ENCODE data around the gene PERM1.
"Not testable (repeated sequence)": the region's sequence is repeated elsewhere in the genome, so short reads cannot be mapped to it uniquely, and the experiment has no call there.

PERM1 gene

DNA sequence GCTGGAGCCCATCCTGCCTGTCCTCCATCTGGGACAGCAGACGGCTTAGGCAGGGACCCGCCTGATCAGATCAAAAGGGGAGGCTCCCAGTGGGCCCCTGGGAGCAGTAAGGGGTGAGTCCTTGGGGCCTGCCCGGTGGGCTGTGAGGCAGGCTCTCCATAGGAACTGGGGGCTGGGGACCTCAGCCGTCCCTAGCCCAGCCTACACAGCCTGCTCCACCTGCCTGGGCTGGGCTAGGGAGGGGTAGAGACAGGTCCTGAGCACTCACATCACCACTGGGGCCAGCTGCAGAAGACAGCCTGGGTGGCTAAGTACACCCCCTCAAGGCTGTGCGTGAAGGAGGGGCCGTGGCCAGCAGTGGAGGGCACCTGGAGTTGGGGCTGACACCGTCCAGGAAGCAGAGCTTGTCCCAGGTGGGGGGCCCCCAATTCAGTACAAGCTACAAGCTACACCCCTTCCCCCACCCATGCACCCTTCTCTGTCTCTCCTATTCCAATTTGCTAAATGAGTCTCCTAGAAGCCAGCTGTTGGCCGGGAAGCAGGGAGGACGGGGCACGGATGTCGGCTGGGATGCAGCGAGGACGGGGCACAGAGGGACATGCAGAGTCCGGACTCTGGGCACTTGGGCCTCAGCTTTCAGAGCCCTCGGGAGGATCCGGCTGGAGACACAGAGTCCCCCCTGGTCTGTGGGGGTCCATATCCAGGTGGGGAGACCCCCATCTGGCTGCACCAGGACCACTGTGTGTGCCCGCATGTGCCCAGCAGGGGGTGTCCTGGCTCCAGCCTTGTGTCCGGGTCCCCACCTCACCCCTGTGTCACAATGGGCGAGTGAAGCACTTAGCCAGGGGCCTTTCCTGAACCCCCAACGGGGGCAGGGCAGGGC lies 33.1 kb upstream of the PERM1 start:
- no peak for DNase-seq (ENCODE audit: low read depth, low spot score)

DNA sequence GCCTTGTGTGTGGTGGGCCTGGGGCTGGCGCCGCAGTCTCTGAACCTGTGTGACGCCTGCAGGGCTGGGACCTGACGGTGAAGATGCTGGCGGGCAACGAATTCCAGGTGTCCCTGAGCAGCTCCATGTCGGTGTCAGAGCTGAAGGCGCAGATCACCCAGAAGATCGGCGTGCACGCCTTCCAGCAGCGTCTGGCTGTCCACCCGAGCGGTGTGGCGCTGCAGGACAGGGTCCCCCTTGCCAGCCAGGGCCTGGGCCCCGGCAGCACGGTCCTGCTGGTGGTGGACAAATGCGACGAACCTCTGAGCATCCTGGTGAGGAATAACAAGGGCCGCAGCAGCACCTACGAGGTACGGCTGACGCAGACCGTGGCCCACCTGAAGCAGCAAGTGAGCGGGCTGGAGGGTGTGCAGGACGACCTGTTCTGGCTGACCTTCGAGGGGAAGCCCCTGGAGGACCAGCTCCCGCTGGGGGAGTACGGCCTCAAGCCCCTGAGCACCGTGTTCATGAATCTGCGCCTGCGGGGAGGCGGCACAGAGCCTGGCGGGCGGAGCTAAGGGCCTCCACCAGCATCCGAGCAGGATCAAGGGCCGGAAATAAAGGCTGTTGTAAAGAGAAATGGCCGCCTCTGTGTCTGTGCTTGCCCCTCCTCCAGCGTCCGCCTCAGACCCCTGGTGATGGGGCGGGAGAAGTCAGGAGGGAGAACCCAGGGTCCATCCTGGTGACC lies 32.2 kb upstream of the PERM1 start:
- no peak for DNase-seq (ENCODE audit: low read depth, low spot score)

DNA sequence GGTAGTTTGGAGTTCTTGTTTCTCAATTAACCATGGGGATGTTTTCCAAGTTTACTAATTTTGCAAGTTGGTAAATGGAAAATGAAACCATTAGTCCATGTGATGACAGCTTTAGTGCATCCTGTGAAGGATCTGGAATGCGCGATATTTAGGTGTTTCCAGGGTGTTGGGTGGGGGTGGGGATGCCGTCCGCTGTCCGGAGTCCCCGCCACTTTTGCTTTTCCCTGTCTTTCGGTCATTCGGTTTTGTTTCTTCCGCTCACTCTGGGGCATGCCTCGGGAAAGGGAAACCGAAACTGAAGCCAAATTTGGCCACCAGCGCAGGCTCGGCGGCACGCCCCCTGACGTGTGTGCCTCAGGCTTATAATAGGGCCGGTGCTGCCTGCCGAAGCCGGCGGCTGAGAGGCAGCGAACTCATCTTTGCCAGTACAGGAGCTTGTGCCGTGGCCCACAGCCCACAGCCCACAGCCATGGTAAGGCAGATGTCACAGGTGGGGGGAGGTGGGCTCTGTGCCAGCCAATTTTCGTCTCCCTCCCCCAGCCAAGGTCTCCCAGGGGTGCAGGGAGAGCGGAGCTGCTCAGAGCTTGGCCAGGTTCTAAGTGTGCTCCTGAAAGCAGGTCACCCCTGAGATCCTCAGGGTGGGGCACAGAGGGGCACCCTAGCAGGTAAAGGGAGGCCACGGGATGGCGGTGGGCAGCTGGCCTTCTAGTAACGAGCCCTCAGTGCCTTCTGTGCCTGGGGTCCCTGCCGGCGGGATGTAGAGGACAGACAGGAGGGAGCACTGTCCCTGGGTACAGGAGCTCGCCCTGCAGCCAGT lies 31.4 kb upstream of the PERM1 start, which contains the start of gene ISG15:
Gene ISG15, plus strand, starts transcription at position 393 of the 817 bp plus-strand sequence. Its CDS starts 77 bp downstream, at position 470.
- DNase-seq (ENCODE audit: low read depth, low spot score), result no peak

DNA sequence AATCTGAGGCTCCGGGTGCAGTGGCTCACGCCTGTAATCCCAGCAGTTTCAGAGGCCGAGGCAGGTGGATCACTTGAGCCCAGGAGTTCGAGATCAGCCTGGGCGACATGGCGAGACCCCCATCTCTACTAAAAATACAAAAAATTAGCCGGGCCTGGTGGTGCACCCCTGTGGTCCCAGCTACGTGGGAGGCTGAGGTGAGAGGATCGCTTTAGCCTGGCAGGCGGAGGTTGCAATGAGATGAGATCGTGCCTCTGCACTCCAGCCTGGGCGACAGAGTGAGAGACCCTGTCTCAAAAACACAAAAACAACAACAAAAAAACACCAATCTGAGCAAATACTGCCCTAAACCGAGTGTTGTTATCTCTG lies 30.8 kb upstream of the PERM1 start:
- DNase-seq (ENCODE audit: low read depth, low spot score), result not testable (repeated sequence)

DNA sequence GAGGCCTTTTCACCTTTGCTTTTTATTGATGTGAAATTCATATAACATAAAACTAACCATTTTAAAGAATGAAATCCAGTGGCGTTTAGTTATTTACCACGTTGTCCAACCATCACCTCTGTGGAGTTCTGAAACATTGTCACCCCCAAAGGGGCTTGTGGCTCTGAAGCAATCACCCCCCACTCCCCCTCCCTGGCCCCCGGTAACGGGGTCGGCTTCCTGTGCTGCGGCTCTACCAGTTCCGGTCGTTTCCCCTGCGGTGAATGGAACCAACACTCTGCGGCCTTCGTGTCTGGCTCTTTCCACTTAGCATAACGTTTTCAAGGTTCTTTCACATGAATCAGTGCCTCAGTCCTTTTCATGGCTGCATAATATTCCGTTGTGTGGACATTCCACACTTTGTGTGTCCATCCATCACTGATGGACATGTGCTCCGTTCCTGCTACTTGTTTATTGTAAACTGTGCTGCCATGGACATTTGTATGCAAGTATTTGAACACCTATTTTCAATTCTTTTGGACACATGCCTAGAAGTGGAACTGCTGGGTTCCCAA lies 29.6 kb upstream of the PERM1 start:
- no peak for DNase-seq (ENCODE audit: low read depth, low spot score)

DNA sequence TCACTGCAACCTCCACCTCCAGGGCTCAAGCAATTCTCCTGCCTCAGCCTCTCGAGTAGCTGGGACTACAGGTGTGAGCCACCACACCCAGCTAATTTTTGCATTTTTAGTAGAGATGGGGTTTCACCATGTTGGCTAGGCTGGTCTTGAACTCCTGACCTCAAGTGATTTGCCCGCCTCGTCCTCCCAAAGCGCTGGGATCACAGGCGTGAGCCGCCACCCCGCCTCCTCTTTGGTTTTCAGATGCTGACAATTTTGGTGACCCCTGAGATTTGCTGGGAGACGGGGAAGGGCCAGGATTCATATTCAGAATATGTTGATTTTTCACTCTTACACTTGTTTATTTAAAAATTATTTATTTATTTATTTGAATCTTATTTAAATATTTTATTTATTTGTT lies 28.2 kb upstream of the PERM1 start:
- DNase-seq (ENCODE audit: low read depth, low spot score), result not testable (repeated sequence)

DNA sequence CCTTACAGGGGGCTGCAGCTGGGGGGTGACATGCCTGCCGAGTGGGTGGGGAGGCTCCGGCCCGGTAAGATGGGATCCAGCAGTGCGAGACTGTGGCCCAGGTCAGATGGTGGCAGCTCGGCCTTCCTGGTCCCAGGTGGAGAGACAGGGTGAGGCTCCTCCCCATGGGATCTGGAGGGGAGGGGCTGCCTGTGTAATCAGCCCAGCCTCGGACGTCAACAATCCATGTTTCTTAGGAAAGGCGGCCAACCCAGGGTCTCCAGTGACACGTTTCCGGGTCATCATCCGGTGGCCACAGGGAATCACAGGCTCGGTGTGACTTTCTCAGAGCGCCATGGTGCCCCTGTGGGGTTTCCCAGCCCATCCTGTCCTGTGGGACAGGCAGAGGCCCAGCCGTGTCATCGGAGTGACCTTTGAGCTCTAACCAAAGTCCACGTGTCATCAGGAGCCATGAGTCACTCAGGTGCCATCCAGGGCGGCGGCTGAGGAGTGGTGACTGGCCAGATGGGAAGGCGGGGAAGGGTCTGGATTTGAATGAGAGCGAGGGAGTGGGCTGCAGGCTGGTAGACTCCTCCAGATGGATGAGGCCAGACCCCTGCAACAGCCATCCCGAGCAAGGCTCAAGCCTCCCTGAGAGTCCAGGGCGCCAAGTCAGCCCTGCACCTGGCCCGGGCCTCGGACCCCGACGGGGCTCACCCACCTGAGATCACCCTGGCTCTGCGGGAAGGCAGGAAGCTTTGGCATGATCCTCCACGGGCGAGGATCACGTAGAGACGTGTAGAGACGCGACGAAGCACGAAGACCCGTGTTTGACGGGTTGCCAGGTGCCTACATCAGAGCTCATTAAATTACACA lies 24.6 kb upstream of the PERM1 start:
- no peak for DNase-seq (ENCODE audit: low read depth, low spot score)

DNA sequence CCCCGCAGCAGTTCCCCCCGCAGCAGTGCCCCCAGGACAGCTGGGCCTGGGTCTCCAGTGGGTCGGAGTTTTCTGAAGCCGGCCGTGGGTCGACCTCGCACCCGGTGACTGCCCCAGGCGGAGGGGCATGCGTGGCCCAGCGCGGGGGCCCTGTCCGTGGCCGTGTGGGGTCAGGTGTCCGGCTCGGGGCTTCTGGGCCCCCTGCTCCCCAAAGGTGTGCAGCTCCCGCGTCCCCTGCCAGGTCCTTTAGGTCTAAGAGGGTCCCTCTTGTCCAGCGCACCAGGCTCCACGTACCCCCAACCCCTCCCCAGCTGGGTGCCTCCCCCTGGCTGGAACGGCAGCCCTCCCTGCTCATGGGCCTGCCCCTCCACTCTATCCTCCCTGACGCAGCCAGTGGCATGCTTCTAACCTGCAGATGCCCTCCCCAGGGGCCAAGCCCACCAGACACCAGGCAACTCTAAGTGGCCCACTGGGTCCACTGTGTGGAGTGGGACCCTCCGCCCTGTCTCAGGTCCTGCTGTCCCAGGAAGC lies 23.9 kb upstream of the PERM1 start:
- no peak for DNase-seq (ENCODE audit: low read depth, low spot score)

DNA sequence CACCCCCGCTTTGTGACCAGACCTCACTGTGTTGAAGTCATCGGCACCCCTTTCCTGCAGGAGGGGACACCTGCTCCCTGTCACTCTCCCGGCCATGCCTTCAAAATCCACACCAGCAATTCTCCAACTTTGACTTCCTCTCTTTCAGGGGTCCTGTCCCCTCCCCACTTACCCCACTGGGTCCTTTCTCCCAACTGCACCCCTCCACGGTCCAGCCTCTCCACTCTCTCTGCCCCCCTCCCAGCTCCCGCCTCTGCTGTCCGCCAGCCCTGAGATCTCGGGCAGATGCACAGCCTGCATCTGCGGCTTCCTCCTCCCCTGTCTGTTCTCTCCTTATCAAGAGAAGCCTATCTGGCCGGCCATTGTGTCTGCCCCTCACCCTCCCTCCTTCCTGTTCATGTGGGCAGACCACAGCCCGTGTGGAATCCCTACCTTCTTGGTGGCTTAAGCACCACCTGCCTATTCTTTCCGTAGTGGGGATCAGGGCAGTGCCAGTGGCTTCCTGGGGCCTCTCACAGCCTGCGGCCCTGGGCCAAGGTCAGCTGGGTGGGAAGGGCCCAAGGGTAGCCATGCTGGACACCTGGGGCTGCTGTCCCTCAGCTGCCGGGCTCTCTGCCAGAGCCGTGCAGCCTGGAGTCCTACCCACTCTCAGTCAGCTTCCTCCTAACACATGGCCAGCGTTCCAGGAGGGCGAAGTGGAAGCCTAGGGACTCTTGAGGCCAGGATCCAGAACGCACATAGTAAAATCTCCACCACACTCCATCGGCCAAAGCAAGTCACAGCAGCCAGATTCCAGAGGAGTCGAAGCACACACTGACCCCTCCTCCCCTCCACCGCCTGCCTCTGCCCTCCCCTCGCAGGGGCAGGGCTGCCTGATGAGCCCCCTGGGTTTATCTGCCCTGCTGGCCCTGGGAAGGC lies 23.1 kb upstream of the PERM1 start:
- DNase-seq (ENCODE audit: low read depth, low spot score), result no peak

DNA sequence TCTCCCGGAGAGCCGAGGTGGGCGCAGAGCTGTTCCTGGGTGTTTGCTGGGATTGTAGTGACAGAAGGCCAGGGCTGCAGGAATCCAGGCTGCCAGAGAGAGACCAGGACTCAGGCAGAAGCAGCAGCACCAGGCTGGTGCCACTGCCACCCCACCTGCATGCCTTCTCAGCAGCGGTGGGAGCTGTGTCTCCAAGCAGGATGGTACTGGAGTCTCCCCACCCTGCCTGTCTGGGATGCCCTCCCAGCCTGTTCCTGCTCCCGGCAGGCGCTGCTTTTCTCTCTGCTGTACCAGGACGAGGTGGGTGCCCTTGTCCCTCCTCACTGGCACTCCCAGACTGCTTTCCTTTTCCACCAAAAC lies 22.5 kb upstream of the PERM1 start:
- no peak for DNase-seq (ENCODE audit: low read depth, low spot score)

DNA sequence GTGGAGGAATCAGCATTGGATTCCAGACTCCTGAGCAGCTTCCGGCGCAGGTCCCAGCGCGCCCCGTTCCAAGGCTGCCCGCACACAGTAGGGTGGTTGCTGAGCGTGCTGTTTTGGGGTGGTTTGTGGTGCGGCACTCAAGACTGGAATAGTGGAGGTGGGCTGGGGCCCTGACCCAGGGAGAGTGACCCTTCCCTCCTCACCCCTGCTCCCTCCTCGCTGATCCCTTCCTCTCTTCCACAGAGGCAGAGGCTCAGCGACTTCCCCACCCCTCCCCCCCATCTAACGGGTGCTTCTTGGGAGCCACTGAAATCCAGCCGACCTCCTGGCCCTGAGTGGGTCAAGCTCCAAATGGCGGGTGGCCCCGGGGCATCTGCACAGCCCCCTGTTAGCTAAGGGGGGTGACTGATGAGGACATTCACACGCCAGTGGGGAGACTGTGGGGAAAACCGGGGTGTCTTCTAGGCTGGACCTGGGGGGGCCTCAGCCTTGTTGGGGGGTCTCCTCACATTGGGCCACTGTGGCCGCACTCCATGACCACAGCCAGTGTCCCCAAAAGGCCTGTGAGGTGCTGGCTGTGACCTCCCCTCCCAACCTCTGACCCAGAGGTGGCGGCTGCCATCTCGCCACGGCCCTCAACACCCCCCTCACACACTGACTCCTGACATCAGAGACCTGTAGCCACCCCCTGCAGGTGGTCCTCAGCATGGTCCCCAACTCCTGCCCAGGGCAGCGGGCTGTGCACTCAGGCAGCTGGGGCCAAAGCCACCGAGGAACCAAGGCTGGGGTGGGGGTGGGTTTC lies 21.9 kb upstream of the PERM1 start:
- no peak for DNase-seq (ENCODE audit: low read depth, low spot score)

DNA sequence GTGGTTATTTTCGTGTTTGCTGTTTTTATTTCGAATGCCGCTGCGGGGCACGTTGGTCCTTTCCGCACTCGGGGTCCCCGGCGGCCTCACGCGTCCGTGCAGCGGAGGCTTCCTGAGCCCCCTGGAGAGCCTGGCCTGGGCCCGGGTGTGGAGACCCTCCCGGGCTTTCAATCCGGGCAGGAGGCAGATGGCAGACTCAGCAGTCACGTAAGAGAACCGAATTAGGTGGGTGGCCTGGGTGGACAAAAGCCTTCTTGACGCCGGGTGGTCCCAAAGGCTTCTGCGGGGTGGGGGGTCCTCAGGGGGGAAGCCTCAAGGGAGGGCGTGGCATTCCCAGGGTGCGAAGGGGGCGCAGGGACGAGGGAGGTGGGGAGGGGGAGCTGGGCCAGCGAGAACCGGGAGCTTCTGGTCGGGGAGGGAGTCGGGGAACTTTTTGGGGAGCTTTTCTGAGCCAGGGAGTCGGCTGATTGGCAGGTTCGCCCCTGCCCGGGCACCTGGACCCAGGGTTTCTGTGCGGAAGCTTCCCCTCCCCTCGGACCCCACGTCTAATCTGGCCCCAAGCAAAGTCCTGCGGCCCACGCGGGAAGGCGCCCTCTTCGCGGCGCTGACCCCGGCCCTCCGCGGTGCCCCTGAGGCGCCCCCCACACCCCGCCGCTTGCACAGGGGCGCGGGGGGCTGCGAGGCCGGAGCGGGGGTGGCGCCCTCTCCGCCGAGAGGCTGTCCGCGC lies 19.3 kb upstream of the PERM1 start:
- no peak for DNase-seq (ENCODE audit: low read depth, low spot score)

DNA sequence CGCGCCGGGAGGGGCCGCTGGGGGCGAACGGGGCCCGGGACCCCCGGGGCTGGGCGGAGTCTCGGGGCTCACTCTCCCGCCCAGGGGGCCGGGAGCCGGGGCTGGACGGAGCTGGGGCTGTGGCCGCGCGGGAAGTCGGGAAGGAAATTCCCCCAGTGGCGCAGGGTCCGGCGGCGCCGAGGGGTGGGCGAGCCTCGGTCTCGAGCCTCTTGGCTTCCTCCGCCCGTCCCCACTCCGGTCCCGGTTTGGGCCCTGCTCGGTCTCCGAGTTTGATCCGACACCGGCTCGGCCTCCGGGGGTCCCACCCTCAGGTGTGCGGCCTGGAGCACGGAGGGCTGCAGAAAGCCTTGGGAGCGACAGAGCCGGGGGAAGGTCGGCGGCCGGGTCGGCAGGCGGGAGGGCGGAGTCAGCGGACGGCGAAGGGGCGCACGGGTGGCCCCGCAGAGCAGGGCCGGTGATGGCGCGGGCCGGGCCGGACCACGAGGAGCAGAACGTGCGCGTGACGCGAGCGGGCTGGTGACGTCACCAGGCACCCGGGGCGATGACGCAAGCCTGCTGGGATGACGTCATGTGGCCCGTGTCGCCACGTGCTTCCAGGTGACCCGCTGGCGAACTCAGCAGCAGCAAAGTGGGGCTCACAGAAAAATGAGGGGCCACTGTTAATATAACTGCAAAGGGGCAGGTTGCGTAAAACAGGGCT lies 18.6 kb upstream of the PERM1 start:
- DNase-seq (ENCODE audit: low read depth, low spot score), result no peak

DNA sequence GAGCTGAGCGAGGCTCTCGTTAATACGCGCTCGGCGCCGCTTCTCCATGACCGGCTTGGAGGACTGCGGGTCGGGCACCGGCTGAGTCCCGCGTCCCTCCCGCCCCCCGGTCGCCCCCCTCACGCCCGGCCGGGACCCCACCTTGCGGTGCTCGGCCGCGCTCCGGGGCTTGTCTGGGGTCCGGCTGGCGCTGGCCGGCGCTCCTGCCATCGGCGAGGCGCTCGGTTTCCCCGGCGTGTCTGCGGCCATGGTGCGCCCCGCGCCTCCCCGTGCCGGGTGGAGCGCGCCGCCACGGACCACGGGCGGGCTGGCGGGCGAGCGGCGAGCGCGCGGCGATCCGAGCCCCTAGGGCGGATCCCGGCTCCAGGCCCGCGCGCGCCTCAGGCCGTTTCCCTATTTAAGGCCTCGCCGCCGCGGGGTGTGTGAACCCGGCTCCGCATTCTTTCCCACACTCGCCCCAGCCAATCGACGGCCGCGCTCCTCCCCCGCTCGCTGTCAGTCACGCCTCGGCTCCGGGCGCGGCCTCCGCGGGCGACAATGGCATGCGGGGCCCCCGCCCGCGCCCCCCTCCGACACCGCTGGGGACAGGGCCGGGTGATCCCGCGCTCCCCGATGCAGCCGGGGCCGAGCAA lies 17.9 kb upstream of the PERM1 start, which contains the start of gene HES4:
Gene HES4, minus strand, starts transcription at position 373 of the 632 bp plus-strand sequence. Its CDS starts 124 bp downstream, at position 249.
- DNase-seq (ENCODE audit: low read depth, low spot score), result peak; percentile 69

DNA sequence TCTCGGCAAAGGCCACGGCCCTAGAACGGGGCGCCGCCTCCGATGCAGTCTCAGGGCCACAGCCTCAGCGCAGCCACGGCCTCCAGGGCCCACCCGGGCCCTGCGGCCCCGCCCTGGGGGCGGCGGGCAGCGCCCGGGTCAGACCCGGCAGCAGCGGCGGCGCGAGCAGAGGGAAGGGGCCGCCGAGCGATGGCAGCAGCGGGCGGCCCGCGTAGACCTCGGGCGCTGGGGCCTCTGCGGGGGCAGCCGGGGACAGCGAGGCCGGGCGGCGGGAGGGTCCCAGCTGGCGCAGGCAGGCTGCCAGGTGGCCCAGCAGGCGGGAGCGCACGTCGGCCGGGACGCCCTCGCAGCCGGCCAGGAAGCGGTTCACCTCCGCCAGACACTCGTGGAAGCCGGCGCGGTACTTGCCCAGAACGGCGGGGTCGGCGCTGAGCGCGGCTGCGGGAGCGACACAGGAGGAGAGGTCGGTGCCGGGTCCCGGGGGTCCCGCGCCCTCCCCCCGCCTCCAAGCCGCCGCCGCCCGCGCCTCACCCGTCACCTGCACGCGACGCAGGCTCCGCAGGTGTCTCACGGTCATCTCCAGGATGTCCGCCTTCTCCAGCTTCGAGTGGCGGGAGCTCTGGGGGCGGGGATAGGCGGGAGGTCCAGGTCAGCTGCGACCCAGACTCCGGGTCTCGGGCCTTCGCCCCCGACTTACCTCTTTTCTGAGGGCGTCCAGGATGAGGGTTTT lies 17.3 kb upstream of the PERM1 start:
- DNase-seq (ENCODE audit: low read depth, low spot score), result no peak

DNA sequence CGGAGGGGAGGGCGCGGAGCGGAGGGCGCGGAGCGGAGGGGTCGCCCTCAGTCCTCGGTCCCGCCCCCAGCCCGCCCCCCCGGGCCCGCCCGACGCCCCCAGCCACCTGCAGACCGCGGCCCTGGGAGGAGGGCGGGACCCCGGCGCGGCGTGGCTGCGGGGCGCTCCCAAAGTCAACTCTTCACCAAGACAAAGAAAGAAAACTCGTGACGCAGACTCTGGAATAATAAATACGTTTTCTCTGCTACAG lies 16.8 kb upstream of the PERM1 start:
- DNase-seq (ENCODE audit: low read depth, low spot score), result no peak
